A549 treated with Hydrocortisone at 1 μM for 4 hours (cell line): ENCODE results near the gene KIAA2012. TPM values are rescaled to one million over a fixed set of nuclear protein-coding genes. Genes with fewer than 3 reads are reported as not detected.

Source experiments
- total RNA-seq: library from RNA; stranded (reverse); fragments of 200-300 nt; extraction: Qiagen RNA extraction; gene quantifications from 5 replicates; pipeline ENCODE4 v1.2.3, GENCODE V29; 2022

The KIAA2012 gene
- total RNA-seq: not detected in 5 replicates

DNA sequence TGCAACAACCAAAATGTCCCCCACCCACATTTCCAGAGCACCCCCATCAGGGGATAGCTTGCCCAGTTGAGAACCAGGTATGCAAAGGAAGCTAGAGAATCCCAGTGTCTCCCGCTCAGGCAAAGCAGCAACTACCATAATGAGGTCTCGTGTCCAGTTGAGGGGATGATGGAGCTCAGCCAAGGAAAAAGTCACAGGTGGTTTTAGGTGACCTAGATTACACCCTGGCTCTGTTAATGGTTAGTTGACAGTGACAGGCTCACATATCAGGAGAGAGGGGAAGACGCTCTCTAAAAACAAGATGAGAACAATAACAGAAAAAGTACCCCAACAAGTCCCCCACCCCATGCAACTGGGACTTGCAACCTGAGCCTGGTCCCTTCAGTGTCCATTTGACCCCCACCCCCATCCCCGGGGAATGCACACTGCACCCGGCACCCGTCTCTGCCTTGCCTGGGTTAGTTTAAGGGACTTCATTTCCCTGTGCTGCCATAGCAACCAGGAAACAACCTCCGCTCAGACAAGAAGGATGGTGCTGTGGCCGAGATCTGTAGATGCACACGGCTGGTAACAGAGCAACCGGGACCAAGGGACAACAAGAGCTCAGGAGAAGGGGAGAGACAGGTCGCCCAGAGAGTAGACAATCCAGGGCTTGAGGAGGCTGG, at the start of gene KIAA2012:
Gene KIAA2012, plus strand, starts transcription at position 519 of the 665 bp plus-strand sequence. CDS start 373 bp downstream, outside the sequence.

DNA sequence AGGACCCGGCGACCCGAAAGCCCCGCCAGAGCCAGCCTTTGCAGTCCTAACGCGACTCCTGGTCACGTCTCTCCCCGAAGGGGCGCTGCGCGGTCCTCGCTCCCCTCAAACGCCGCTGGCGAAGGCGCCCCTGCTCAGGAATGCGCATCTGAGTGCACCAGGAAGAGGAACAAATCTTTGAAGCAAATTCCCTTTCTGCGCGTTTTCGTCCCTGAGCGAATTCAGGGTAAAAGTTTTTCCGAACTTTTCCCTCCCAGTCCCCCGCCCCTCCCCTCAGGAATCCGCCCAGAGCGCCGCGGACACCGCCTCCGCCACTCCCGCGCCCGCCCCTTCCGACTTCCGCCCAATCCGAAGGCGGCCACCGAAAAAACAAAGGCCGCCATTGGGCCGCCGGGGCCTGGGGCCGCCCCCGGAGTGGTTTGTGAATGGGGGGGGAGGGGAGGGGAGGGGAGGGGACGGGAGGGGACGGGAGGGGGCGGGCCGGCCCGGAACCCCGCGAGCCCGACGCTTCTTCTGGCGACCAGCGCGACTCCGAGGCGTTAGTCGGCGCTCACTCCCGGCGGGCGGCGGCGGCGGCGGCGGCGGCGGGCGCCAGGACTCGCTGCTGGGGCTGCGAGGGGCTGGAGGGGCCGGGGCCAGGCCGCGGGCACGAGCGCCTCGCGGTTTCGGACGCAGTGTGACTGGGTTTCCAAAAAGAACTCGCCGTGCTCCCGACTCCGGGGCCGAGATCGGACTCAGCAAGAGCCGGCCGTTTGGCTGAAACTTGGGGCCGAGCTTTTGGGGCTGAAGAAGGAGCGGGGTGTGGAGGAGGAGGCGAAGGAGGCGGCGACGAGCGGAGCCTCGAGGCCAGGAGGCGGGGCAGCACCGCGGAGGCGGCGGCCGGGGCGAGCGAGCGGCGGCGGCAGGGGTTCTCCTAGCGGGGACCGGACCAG, 39.5 kb upstream of the KIAA2012 start, which contains the start of gene FZD7:
Gene FZD7, plus strand, starts transcription at position 539 of the 932 bp plus-strand sequence. CDS start 793 bp downstream, outside the sequence.

GRCh38 chr2:202238234-202239197, 165.5 kb downstream of the KIAA2012 start, which contains the start of gene SUMO1:
SUMO1 (minus strand) TSS chr2:202238597; CDS start chr2:202238451, 146 bp downstream.

Other genes starting within 250 kb of the KIAA2012 start
- 5.6 to 6.5 TPM (median 6.2 TPM) in 5 replicates for gene FZD7, start 39.4 kb upstream of the KIAA2012 start, total RNA-seq
- 134 to 166 TPM (median 140 TPM) in 5 replicates for gene SUMO1, start 165.3 kb downstream of the KIAA2012 start, total RNA-seq
- 111 to 140 TPM (median 119 TPM) in 5 replicates for gene NOP58, start 192.5 kb downstream of the KIAA2012 start, total RNA-seq